Caco-2 (cell line): ENCODE results near the gene GNG14. TPM values are rescaled to one million over a fixed set of nuclear protein-coding genes. Genes with fewer than 3 reads are reported as not detected.

Experiments
- BruUV-seq: library from RNA; stranded (reverse); fragments of 400-500 nt; replicated peaks from 2 replicates; lab custom pipeline; 2021; lab: Mats Ljungman, UMichigan
- CTCF ChIA-PET: fragments of 300-600 bp; sonication (Branson Sonifier 250); formaldehyde crosslinking; loops from one replicate; lab custom pipeline; 2022; ENCODE audit warnings: antibody characterized with exemption; lab: Charles Lee
- POLR2A ChIA-PET: fragments of 300-600 bp; sonication (Branson Sonifier 250); formaldehyde crosslinking; loops from one replicate; lab custom pipeline; 2022; ENCODE audit warnings: antibody characterized with exemption; lab: Charles Lee
- DNase-seq, 2 experiments: peaks; one replicate each; pipeline versions ENCODE4 v3.0.0 to v3.0.0-alpha.2; 2020 to 2022
- H3K27me3 ChIP-seq: replicated peaks from 2 replicates; pipeline ENCODE4 v1.6.0; 2011; ENCODE audit warnings: low read length; ENCODE audit not compliant: control insufficient read depth, insufficient read depth
- H3K36me3 ChIP-seq: 2 replicates; pipeline ENCODE4 v1.5.1; 2011; ENCODE audit warnings: low read length; ENCODE audit not compliant: control insufficient read depth, insufficient read depth
- H3K4me1 ChIP-seq: fragments of 250-450 bp; sonication (Bioruptor Pico); 2 replicates; pipeline ENCODE4 v1.5.1; 2020; ENCODE audit warnings: mild to moderate bottlenecking
- H3K4me3 ChIP-seq: 2 replicates; pipeline ENCODE4 v1.5.1; 2011; ENCODE audit warnings: low read depth, mild to moderate bottlenecking, control low read depth, low read length
- H3K9me3 ChIP-seq: fragments of 250-450 bp; sonication (Bioruptor Pico); 2 replicates; pipeline ENCODE4 v1.5.1; 2020; ENCODE audit warnings: mild to moderate bottlenecking, moderate library complexity
- H3K27ac Mint-ChIP-seq: one replicate; pipeline ENCODE4 v1.8.0; 2022; ENCODE audit warnings: mixed read lengths; ENCODE audit not compliant: unreplicated experiment
- H3K27me3 Mint-ChIP-seq: one replicate; pipeline ENCODE4 v1.8.0; 2022; ENCODE audit warnings: mixed read lengths; ENCODE audit not compliant: insufficient read depth, unreplicated experiment
- H3K36me3 Mint-ChIP-seq: one replicate; pipeline ENCODE4 v1.8.0; 2022; ENCODE audit warnings: mild to moderate bottlenecking, mixed read lengths; ENCODE audit not compliant: insufficient read depth, unreplicated experiment
- H3K4me1 Mint-ChIP-seq: one replicate; pipeline ENCODE4 v1.8.0; 2022; ENCODE audit warnings: low read depth, mixed read lengths; ENCODE audit not compliant: unreplicated experiment
- H3K4me3 Mint-ChIP-seq: one replicate; pipeline ENCODE4 v1.8.0; 2022; ENCODE audit warnings: mild to moderate bottlenecking, moderate library complexity, mixed read lengths; ENCODE audit not compliant: unreplicated experiment
- H3K9me3 Mint-ChIP-seq: one replicate; pipeline ENCODE4 v1.8.0; 2022; ENCODE audit warnings: mixed read lengths; ENCODE audit not compliant: unreplicated experiment
- CTCF ChIP-seq, 2 experiments: fragments of 200-600 bp in 1 of 2; IDR thresholded peaks; 1 replicate in 1 of 2; 2 replicates in 1 of 2; pipeline versions ENCODE4 v1.5.1 to v1.8.0; 2011 to 2022; ENCODE audit warnings: antibody characterized with exemption in 1 of 2, control low read depth in 1 of 2, inconsistent platforms in 1 of 2, low read depth in 1 of 2, low read length in 1 of 2, mild to moderate bottlenecking in 1 of 2, moderate library complexity in 1 of 2; ENCODE audit not compliant: insufficient read depth in 1 of 2, severe bottlenecking in 1 of 2, unreplicated experiment in 1 of 2
- intact Hi-C: fragments of 100-400 bp; cut with micrococcal nuclease; formaldehyde crosslinking; loops from one replicate; pipeline ENCODE4 v1.10.0; 2022; ENCODE audit not compliant: unreplicated experiment
- total RNA-seq: library from RNA; stranded (reverse); gene quantifications from 2 replicates; pipeline ENCODE4 v1.2.3, GENCODE V29; 2022

GNG14 gene
- total RNA-seq, 1 experiment from 2014 or later, result not detected

GRCh38 chr19:12698138-12698537, 10.3 kb downstream of the GNG14 start:
- peaks cover 3% of the 10 kb centered on the region; the same call in 1 of the 2 replicates for H3K36me3 ChIP-seq
- Mint-ChIP-seq H3K4me3 (peak overlapping the region; percentile 38), H3K4me1 (no peaks in the 10 kb centered on the region), H3K27ac (no peak overlapping the region), H3K36me3 (peaks cover 33% of the 10 kb centered on the region), H3K9me3 (no peaks in the 10 kb centered on the region), H3K27me3 (no peaks in the 10 kb centered on the region)
- intact Hi-C loops, result no loop called here
- CTCF ChIA-PET, result no interaction called here
- DNase-seq, result no peak
- H3K4me1 ChIP-seq, result no peaks in the 10 kb centered on the region
- H3K4me3 ChIP-seq, result no peak overlapping the region
- POLR2A ChIA-PET, result no interaction called here
- H3K27me3 ChIP-seq, result no peaks in the 10 kb centered on the region
- no peaks in the 10 kb centered on the region for H3K9me3 ChIP-seq
- BruUV-seq, result no TSS peak
- no peak for TF ChIP-seq CTCF (IDR thresholded peaks at IDR 0.05; ENCODE audit: insufficient read depth in 1 of 2, low read depth in 1 of 2, low read length in 1 of 2, severe bottlenecking in 1 of 2, unreplicated experiment in 1 of 2)

GRCh38 chr19:12701596-12702282, 13.9 kb downstream of the GNG14 start:
- H3K4me3 Mint-ChIP-seq, result no peak overlapping the region
- Histone ChIP-seq H3K36me3 (peaks cover 3% of the 10 kb centered on the region; the same call in 1 of the 2 replicates), H3K27me3 (no peaks in the 10 kb centered on the region), H3K4me3 (no peak overlapping the region), H3K4me1 (no peaks in the 10 kb centered on the region), H3K9me3 (no peaks in the 10 kb centered on the region)
- TF ChIP-seq CTCF (IDR thresholded peaks at IDR 0.05; ENCODE audit: insufficient read depth in 1 of 2, low read depth in 1 of 2, low read length in 1 of 2, severe bottlenecking in 1 of 2, unreplicated experiment in 1 of 2), result no peak
- H3K27ac Mint-ChIP-seq, result no peak overlapping the region
- peaks cover 62% of the 10 kb centered on the region for H3K36me3 Mint-ChIP-seq
- no peaks in the 10 kb centered on the region for H3K9me3 Mint-ChIP-seq
- ChIA-PET POLR2A (interaction anchor here (0.6 kb wide), 1 partner anchor 40 kb away, joined by 3 read pairs; no protein-coding TSS in a partner anchor), CTCF (no interaction called here)
- BruUV-seq, result no TSS peak
- DNase-seq, result no peak
- no peaks in the 10 kb centered on the region for H3K27me3 Mint-ChIP-seq
- no peaks in the 10 kb centered on the region for H3K4me1 Mint-ChIP-seq
- intact Hi-C loops, result no loop called here

- Histone ChIP-seq H3K36me3 (peaks cover 3% of the 10 kb centered on the region; the same call in 1 of the 2 replicates), H3K4me1 (no peaks in the 10 kb centered on the region), H3K9me3 (no peaks in the 10 kb centered on the region), H3K4me3 (no peak overlapping the region), H3K27me3 (no peaks in the 10 kb centered on the region)
- CTCF ChIA-PET, result interaction anchor here (0.6 kb wide), 1 partner anchor 41 kb away, joined by 3 read pairs; no protein-coding TSS in a partner anchor
- Mint-ChIP-seq H3K27me3 (no peaks in the 10 kb centered on the region), H3K4me3 (no peak overlapping the region), H3K4me1 (no peaks in the 10 kb centered on the region), H3K9me3 (no peaks in the 10 kb centered on the region), H3K36me3 (peaks cover 74% of the 10 kb centered on the region), H3K27ac (no peak overlapping the region)
- no TSS peak for BruUV-seq
- DNase-seq, result peak; percentile 60 to 64
- no peak for TF ChIP-seq CTCF (IDR thresholded peaks at IDR 0.05; ENCODE audit: insufficient read depth in 1 of 2, low read depth in 1 of 2, low read length in 1 of 2, severe bottlenecking in 1 of 2, unreplicated experiment in 1 of 2)
- POLR2A ChIA-PET, result interaction anchor here (0.6 kb wide), 1 partner anchor 243 kb away, joined by 6 read pairs; no protein-coding TSS in a partner anchor
- intact Hi-C loops, result no loop called here
Observed at GRCh38 chr19:12703046-12703445, 15.2 kb downstream of the GNG14 start.
